GM12878 (cell line): ENCODE data around the gene KCNK1. TPM values are rescaled to one million over a fixed set of nuclear protein-coding genes. Genes with fewer than 3 reads are reported as not detected.

Experiments used
- ATAC-seq: fragments of 200-7000 bp; cut with Tn5 transposase; 3 replicates; pipeline ENCODE4 v1.9.1; 2020; ENCODE audit warnings: mild to moderate bottlenecking, moderate library complexity
- BruUV-seq: library from RNA; stranded (reverse); fragments of 400-500 nt; replicated peaks from 2 replicates; lab custom pipeline; 2021; lab: Mats Ljungman, UMichigan
- CTCF ChIA-PET: fragments of 300-600 bp; sonication (Branson Sonifier 250); formaldehyde crosslinking; extraction: SDS; loops from one replicate; lab custom pipeline; 2021; ENCODE audit warnings: inconsistent platforms; lab: Yijun Ruan, JAX
- POLR2A ChIA-PET: fragments of 350-600 bp; formaldehyde crosslinking; extraction: SDS; loops from one replicate; lab custom pipeline; 2021; ENCODE audit warnings: inconsistent platforms; lab: Charles Lee
- RAD21 ChIA-PET: fragments of 300-600 bp; sonication (Branson Sonifier 250); formaldehyde crosslinking; loops from one replicate; lab custom pipeline; 2023; ENCODE audit warnings: antibody characterized with exemption; ENCODE audit not compliant: unreplicated experiment; lab: Charles Lee
- SMC1A ChIA-PET: fragments of 300-600 bp; sonication (Branson Sonifier 250); formaldehyde crosslinking; loops from one replicate; lab custom pipeline; 2023; ENCODE audit not compliant: unreplicated experiment, uncharacterized antibody; lab: Charles Lee
- DNase-seq: peaks from one replicate; pipeline ENCODE4 v3.0.0-alpha.2; 2011; ENCODE audit warnings: low read depth, low spot score
- FAIRE-seq: peaks from 3 replicates; lab custom pipeline; 2011; peaks lifted over from hg19 to GRCh38; lab: Jason Lieb, UNC
- H2AFZ ChIP-seq: 2 replicates; pipeline ENCODE4 v1.6.0; 2011; ENCODE audit warnings: low read depth, low read length, control low read depth; ENCODE audit not compliant: control insufficient read depth
- H3K27ac ChIP-seq: 2 replicates; pipeline ENCODE4 v1.5.1; 2011; ENCODE audit warnings: control low read depth; ENCODE audit not compliant: control insufficient read depth, insufficient read depth
- H3K27me3 ChIP-seq, 2 experiments: replicated peaks in 1 of 2; 2 replicates each; pipeline versions ENCODE4 v1.6.0 to v1.6.1; 2011; ENCODE audit warnings: low read length in 1 of 2; ENCODE audit not compliant: control insufficient read depth in 2 of 2, insufficient read depth in 2 of 2
- H3K36me3 ChIP-seq, 2 experiments: 2 replicates each; pipeline ENCODE4 v1.5.1; 2011; ENCODE audit warnings: low read length in 1 of 2; ENCODE audit not compliant: control insufficient read depth in 2 of 2, insufficient read depth in 2 of 2
- H3K4me1 ChIP-seq: 2 replicates; pipeline ENCODE4 v1.6.1; 2011; ENCODE audit warnings: mild to moderate bottlenecking, low read length, moderate library complexity, mixed read lengths; ENCODE audit not compliant: control insufficient read depth, insufficient read depth
- H3K4me2 ChIP-seq: 2 replicates; pipeline ENCODE4 v1.6.0; 2011; ENCODE audit warnings: control low read depth; ENCODE audit not compliant: control insufficient read depth, insufficient read depth
- H3K4me3 ChIP-seq: fragments of 200-600 bp; sonication (generic); 2 replicates; pipeline ENCODE4 v1.5.1; 2016
- H3K79me2 ChIP-seq: 2 replicates; pipeline ENCODE4 v1.6.0; 2011; ENCODE audit warnings: low read length; ENCODE audit not compliant: control insufficient read depth, insufficient read depth
- H3K9ac ChIP-seq: 2 replicates; pipeline ENCODE4 v1.8.0; 2011; ENCODE audit warnings: low read length, control low read depth, mixed read lengths; ENCODE audit not compliant: control insufficient read depth, insufficient read depth
- H3K9me3 ChIP-seq: replicated peaks from 3 replicates; pipeline ENCODE4 v1.5.1; 2011; ENCODE audit warnings: mild to moderate bottlenecking, low read length; ENCODE audit not compliant: control insufficient read depth, insufficient read depth
- H4K20me1 ChIP-seq: 2 replicates; pipeline ENCODE4 v1.6.0; 2011; ENCODE audit not compliant: control insufficient read depth, insufficient read depth
- SMAD1 ChIP-seq: fragments of 450-650 bp; IDR thresholded peaks from 2 replicates; pipeline ENCODE4 v1.6.1; 2018; ENCODE audit warnings: mild to moderate bottlenecking, low read depth; ENCODE audit not compliant: partially characterized antibody
- WGBS: methylation state at CpG from one replicate; pipeline ENCODE4 v1.1.6; 2016; ENCODE audit warnings: low lambda C conversion rate; ENCODE audit not compliant: insufficient replicate concordance, insufficient coverage; ENCODE audit errors: missing lambda C conversion rate; 5-methylcytosine and 5-hydroxymethylcytosine counted together
- in situ Hi-C: fragments of 300-500 bp; cut with MboI; formaldehyde crosslinking; loops from 9 replicates; pipeline ENCODE4 v1.14.3; 2018; ENCODE audit warnings: mixed read lengths
- intact Hi-C: fragments of 100-400 bp; cut with micrococcal nuclease; formaldehyde crosslinking; loops from one replicate; pipeline ENCODE4 v1.14.2; 2022; ENCODE audit not compliant: unreplicated experiment
- polyA plus RNA-seq, 11 experiments: library from polyadenylated mRNA; depleted of rRNA in 4 of 11; unstranded in 6 of 11; stranded (reverse) in 5 of 11; fragments of >200 nt; fragmentation: Nextera tagmentation in 4 of 11; fragmentation: Illumina TruSeq in 1 of 11; extraction: Ambion mirVana in 4 of 11; extraction: Trizol in 1 of 11; gene quantifications; 1 replicate in 1 of 11; 2 replicates in 10 of 11; pipeline versions ENCODE4 v1.2.1 to v1.2.3, GENCODE V29; 2011 to 2016; ENCODE audit warnings: inconsistent platforms in 2 of 11, missing spikeins in 2 of 11, low read depth in 1 of 11
- total RNA-seq, 4 experiments: library from RNA; depleted of rRNA in 3 of 4; stranded (reverse); fragments of >200 nt in 3 of 4; fragmentation: Illumina TruSeq in 1 of 4; extraction: Trizol in 1 of 4; gene quantifications; 2 replicates each; pipeline versions ENCODE4 v1.2.1 to v1.2.3, GENCODE V29; 2013 to 2021
- TF ChIP-seq, protein P1 (sequence below): fragments of 450-650 bp; IDR thresholded peaks from 2 replicates; pipeline ENCODE4 v1.6.1; 2018; ENCODE audit warnings: mild to moderate bottlenecking, low read depth, moderate library complexity; ENCODE audit not compliant: partially characterized antibody

KCNK1 gene
- total and polyA plus RNA-seq, 10 of the 15 experiments (the other 5 are each of a cell fraction or from before 2014, with no cell fraction given): 9.4 to 27.6 (median 15.1) TPM

DNA sequence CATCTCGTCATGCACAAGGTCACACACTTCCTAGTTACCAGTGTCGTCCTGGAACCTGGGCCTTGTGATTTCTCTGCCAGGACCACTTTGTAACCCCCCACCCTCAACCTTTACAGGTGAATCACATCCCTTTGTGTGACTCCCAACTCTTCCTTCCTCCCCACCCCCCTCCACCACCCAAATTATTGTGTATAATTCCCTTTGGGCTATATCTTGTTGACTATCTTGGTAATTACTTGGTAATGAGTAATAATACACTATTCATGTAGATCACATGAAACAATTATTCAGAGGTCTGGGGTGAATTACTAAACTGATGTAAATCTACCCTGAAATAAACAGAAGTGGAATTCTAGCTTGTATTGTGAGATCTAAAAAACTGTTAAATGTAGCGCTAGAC, 1.7 kb downstream of the KCNK1 start:
- in situ Hi-C loops: no loop called here
- POLR2A ChIA-PET: interaction anchor here (0.9 kb wide), 1 partner anchor 156 kb away, joined by 7 read pairs; no protein-coding TSS in a partner anchor
- H3K9ac ChIP-seq: peak overlapping the region; percentile 78; the same call in 1 of the 2 replicates
- DNase-seq: no peak
- peak overlapping the region; percentile 97 for H3K4me2 ChIP-seq
- RAD21 ChIA-PET: interaction anchor here (1.0 to 2.0 kb wide), 2 partner anchors 15 to 58 kb away, joined by 4 to 6 read pairs; no protein-coding TSS in a partner anchor
- no peak overlapping the region for H2AFZ ChIP-seq
- H3K27ac ChIP-seq: peak overlapping the region; percentile 25; the same call in 1 of the 2 replicates
- no peaks in the 10 kb centered on the region; the same call in 2 of the 3 replicates for H3K9me3 ChIP-seq
- peak; percentile 3 for TF ChIP-seq SMAD1
- TF ChIP-seq, protein P1, sequence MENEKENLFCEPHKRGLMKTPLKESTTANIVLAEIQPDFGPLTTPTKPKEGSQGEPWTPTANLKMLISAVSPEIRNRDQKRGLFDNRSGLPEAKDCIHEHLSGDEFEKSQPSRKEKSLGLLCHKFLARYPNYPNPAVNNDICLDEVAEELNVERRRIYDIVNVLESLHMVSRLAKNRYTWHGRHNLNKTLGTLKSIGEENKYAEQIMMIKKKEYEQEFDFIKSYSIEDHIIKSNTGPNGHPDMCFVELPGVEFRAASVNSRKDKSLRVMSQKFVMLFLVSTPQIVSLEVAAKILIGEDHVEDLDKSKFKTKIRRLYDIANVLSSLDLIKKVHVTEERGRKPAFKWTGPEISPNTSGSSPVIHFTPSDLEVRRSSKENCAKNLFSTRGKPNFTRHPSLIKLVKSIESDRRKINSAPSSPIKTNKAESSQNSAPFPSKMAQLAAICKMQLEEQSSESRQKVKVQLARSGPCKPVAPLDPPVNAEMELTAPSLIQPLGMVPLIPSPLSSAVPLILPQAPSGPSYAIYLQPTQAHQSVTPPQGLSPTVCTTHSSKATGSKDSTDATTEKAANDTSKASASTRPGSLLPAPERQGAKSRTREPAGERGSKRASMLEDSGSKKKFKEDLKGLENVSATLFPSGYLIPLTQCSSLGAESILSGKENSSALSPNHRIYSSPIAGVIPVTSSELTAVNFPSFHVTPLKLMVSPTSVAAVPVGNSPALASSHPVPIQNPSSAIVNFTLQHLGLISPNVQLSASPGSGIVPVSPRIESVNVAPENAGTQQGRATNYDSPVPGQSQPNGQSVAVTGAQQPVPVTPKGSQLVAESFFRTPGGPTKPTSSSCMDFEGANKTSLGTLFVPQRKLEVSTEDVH: no peak
- TF ChIP-seq, all 136 proteins: peak for 1
- no peaks in the 10 kb centered on the region for H4K20me1 ChIP-seq
- WGBS: 71% methylated on average over 3 of the region's 3 CpGs
- ChIA-PET CTCF (interaction anchor here (1.1 kb wide), 1 partner anchor 17 kb away, joined by 3 read pairs; no protein-coding TSS in a partner anchor), SMC1A (interaction anchor here (1.2 to 1.7 kb wide), 2 partner anchors 15 to 39 kb away, joined by 4 to 5 read pairs; no protein-coding TSS in a partner anchor)
- BruUV-seq: no TSS peak
- no peak for ATAC-seq
- peaks cover 19% of the 10 kb centered on the region for H3K4me1 ChIP-seq
- H3K27me3 ChIP-seq: no peaks in the 10 kb centered on the region
- peaks cover 29% of the 10 kb centered on the region for H3K79me2 ChIP-seq
- intact Hi-C loops: loop anchor here (5.0 kb wide), 1 partner anchor 177 kb away; no protein-coding TSS in a partner anchor
- H3K4me3 ChIP-seq: peak overlapping the region; percentile 81; the same call in 1 of the 2 replicates
- FAIRE-seq: no peak
- H3K36me3 ChIP-seq: no peaks in the 10 kb centered on the region
